Measurements from ENCODE around the gene FTO.

DNA sequence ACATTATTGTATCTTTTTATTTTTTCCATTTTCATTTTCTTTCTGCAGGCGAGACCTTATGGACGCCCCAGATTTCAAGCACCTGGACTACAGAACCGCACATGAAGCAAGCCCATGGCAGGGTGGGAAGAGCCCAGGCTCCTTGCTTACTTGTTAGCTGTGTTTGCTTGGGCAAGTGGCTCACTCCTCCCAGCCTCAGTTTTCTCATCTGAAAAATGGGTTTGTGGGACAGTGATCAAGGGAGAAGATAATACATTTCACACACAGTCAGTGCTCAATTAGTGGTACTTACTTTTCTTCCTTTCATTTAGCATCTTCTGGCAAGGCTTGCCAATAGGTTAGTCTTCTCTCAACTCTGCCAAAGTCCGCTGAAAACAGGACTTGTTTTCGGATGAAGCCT lies 465.2 kb downstream of the FTO start:
- TF ChIP-seq EZH2 (optimal IDR thresholded peaks at IDR 0.05; ENCODE audit: low read depth, low read length): no peak
- TF ChIP-seq, protein P1, sequence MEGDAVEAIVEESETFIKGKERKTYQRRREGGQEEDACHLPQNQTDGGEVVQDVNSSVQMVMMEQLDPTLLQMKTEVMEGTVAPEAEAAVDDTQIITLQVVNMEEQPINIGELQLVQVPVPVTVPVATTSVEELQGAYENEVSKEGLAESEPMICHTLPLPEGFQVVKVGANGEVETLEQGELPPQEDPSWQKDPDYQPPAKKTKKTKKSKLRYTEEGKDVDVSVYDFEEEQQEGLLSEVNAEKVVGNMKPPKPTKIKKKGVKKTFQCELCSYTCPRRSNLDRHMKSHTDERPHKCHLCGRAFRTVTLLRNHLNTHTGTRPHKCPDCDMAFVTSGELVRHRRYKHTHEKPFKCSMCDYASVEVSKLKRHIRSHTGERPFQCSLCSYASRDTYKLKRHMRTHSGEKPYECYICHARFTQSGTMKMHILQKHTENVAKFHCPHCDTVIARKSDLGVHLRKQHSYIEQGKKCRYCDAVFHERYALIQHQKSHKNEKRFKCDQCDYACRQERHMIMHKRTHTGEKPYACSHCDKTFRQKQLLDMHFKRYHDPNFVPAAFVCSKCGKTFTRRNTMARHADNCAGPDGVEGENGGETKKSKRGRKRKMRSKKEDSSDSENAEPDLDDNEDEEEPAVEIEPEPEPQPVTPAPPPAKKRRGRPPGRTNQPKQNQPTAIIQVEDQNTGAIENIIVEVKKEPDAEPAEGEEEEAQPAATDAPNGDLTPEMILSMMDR (IDR thresholded peaks at IDR 0.05; ENCODE audit: low read length): no peak
- TF ChIP-seq EZH2phosphoT487 (IDR thresholded peaks at IDR 0.05; ENCODE audit: low read length): no peak
